B cell (primary cell): Measurements from ENCODE around the gene SRGAP1. TPM values are rescaled to one million over a fixed set of nuclear protein-coding genes. Genes with fewer than 3 reads are reported as not detected.

Experiments
- ATAC-seq: fragments of 200-7000 bp; cut with Tn5 transposase; one replicate; pipeline ENCODE4 v1.10.0; 2021; ENCODE audit warnings: low read depth, mild to moderate bottlenecking, moderate number of reproducible peaks, moderate library complexity
- CTCF ChIA-PET: fragments of 350-600 bp; sonication (Branson Sonifier 250); formaldehyde crosslinking; loops from one replicate; lab custom pipeline; 2021; ENCODE audit warnings: antibody characterized with exemption, inconsistent platforms; lab: Charles Lee
- POLR2A ChIA-PET: fragments of 350-600 bp; sonication (Branson Sonifier 250); formaldehyde crosslinking; loops from one replicate; lab custom pipeline; 2021; ENCODE audit warnings: antibody characterized with exemption; lab: Charles Lee
- DNase-seq: peaks from one replicate; pipeline ENCODE4 v3.0.0; 2013
- H2AFZ ChIP-seq: 2 replicates; pipeline ENCODE4 v1.6.1; 2012; ENCODE audit warnings: mild to moderate bottlenecking, low read depth, low read length; ENCODE audit not compliant: insufficient read depth, poor library complexity, severe bottlenecking
- H3K27ac ChIP-seq, 2 donors: 1 replicate in 1 of 2; 2 replicates in 1 of 2; pipeline ENCODE4 v1.5.1; 2012 to 2013; ENCODE audit warnings: low read length in 2 of 2, mild to moderate bottlenecking in 2 of 2, moderate library complexity in 1 of 2
- H3K27me3 ChIP-seq, 4 experiments: fragments of 200-600 bp in 1 of 4; sonication (generic) in 1 of 4; replicated peaks in 1 of 4; 1 replicate in 2 of 4; 2 replicates in 2 of 4; pipeline versions ENCODE4 v1.6.1 to v1.7.0; 2013 to 2016; ENCODE audit warnings: low read length in 3 of 4, mild to moderate bottlenecking in 2 of 4, mixed read lengths in 1 of 4, moderate library complexity in 1 of 4; ENCODE audit not compliant: insufficient read depth in 4 of 4, control insufficient read depth in 3 of 4; ENCODE audit errors: control extremely low read depth in 1 of 4
- H3K36me3 ChIP-seq, 2 experiments: replicated peaks in 1 of 2; 1 replicate in 1 of 2; 2 replicates in 1 of 2; pipeline versions ENCODE4 v1.6.1 to v1.7.1; 2013; ENCODE audit warnings: low read length in 1 of 2; ENCODE audit not compliant: insufficient read depth in 2 of 2, control insufficient read depth in 1 of 2; ENCODE audit errors: control extremely low read depth in 1 of 2, extremely low read depth in 1 of 2
- H3K4me1 ChIP-seq, 2 donors: fragments of 200-600 bp in 1 of 2; sonication (generic) in 1 of 2; 1 replicate in 1 of 2; 2 replicates in 1 of 2; pipeline versions ENCODE4 v1.5.1 to v1.6.1; 2013 to 2017; ENCODE audit warnings: low read length in 2 of 2; ENCODE audit not compliant: control insufficient read depth in 2 of 2, insufficient read depth in 2 of 2
- H3K4me2 ChIP-seq: replicated peaks from 2 replicates; pipeline ENCODE3; 2012; ENCODE audit warnings: mild to moderate bottlenecking, low read depth, low read length; ENCODE audit not compliant: poor library complexity, severe bottlenecking
- H3K4me3 ChIP-seq, 5 experiments: fragments of 200-600 bp in 1 of 5; sonication (generic) in 1 of 5; 1 replicate in 3 of 5; 2 replicates in 2 of 5; pipeline versions ENCODE4 v1.5.1 to v1.7.0; 2011 to 2016; ENCODE audit warnings: low read length in 4 of 5, mild to moderate bottlenecking in 4 of 5, low read depth in 2 of 5, control low read depth in 1 of 5, moderate library complexity in 1 of 5; ENCODE audit not compliant: insufficient read depth in 1 of 5; ENCODE audit errors: control extremely low read depth in 1 of 5, extremely low read depth in 1 of 5
- H3K79me2 ChIP-seq: fragments of 200-600 bp; sonication (generic); one replicate; pipeline ENCODE4 v1.6.0; 2016; ENCODE audit warnings: low read length; ENCODE audit not compliant: control insufficient read depth, insufficient read depth
- H3K9ac ChIP-seq: fragments of 200-600 bp; sonication (generic); 2 replicates; pipeline ENCODE4 v1.6.1; 2017; ENCODE audit warnings: mild to moderate bottlenecking, low read length, moderate library complexity
- H3K9me3 ChIP-seq, 3 donors: one replicate each; pipeline versions ENCODE4 v1.6.1 to v1.7.1; 2013; ENCODE audit warnings: low read length in 2 of 3; ENCODE audit not compliant: control insufficient read depth in 2 of 3, insufficient read depth in 1 of 3; ENCODE audit errors: control extremely low read depth in 1 of 3
- H4K20me1 ChIP-seq: 2 replicates; pipeline ENCODE4 v1.6.0; 2012; ENCODE audit warnings: mild to moderate bottlenecking, low read length; ENCODE audit not compliant: insufficient read depth, control insufficient read depth, poor library complexity, severe bottlenecking
- H3K27ac Mint-ChIP-seq: one replicate; pipeline ENCODE4 v1.8.0; 2021; ENCODE audit warnings: mixed read lengths
- H3K27me3 Mint-ChIP-seq: one replicate; pipeline ENCODE4 v1.8.0; 2021; ENCODE audit warnings: mixed read lengths
- H3K4me1 Mint-ChIP-seq: one replicate; pipeline ENCODE4 v1.8.0; 2021; ENCODE audit warnings: mixed read lengths
- H3K4me3 Mint-ChIP-seq: one replicate; pipeline ENCODE4 v1.8.0; 2021; ENCODE audit warnings: mixed read lengths
- H3K9me3 Mint-ChIP-seq: one replicate; pipeline ENCODE4 v1.8.0; 2022; ENCODE audit warnings: mixed read lengths; ENCODE audit not compliant: insufficient read depth
- CTCF ChIP-seq: fragments of 200-600 bp; IDR thresholded peaks from one replicate; pipeline ENCODE4 v1.8.0; 2022; ENCODE audit warnings: antibody characterized with exemption, mild to moderate bottlenecking
- EZH2 ChIP-seq: IDR thresholded peaks from 2 replicates; pipeline ENCODE4 v1.6.1; 2012; ENCODE audit warnings: borderline replicate concordance, low read depth, mild to moderate bottlenecking, moderate library complexity, low read length; ENCODE audit not compliant: insufficient read depth, poor library complexity, severe bottlenecking
- WGBS: methylation state at CpG from one replicate; pipeline ENCODE4 v1.1.5; 2013; ENCODE audit warnings: missing lambda C conversion rate; ENCODE audit not compliant: insufficient coverage; 5-methylcytosine and 5-hydroxymethylcytosine counted together
- intact Hi-C: fragments of 100-400 bp; cut with micrococcal nuclease; formaldehyde crosslinking; loops from one replicate; pipeline ENCODE4 v1.10.0; 2022
- polyA plus RNA-seq: library from polyadenylated mRNA; depleted of rRNA; stranded (reverse); fragments of >200 nt; gene quantifications from 2 replicates; pipeline ENCODE4 v1.2.3, GENCODE V29; 2012
- total RNA-seq, 2 donors: library from RNA; stranded (reverse); fragments of 120-200 nt in 1 of 2; gene quantifications; 1 replicate in 1 of 2; 2 replicates in 1 of 2; pipeline versions ENCODE4 v1.2.3 to v1.2.4, GENCODE V29; 2013 to 2022

SRGAP1 gene
- total and polyA plus RNA-seq, 2 donors (not counting 1 experiment from before 2014, with no cell fraction given): under 0.01 to 0.22 TPM

GRCh38 chr12:63927511-63927910 is 83.0 kb downstream of the SRGAP1 start:
- H3K27ac Mint-ChIP-seq: no peak overlapping the region

GRCh38 chr12:63928305-63928704 is 83.8 kb downstream of the SRGAP1 start:
- no peaks in the 10 kb centered on the region for H3K4me1 ChIP-seq
- H3K79me2 ChIP-seq: no peaks in the 10 kb centered on the region
- Mint-ChIP-seq H3K9me3 (no peaks in the 10 kb centered on the region), H3K27ac (no peak overlapping the region), H3K27me3 (peaks cover 5% of the 10 kb centered on the region), H3K4me3 (no peak overlapping the region), H3K4me1 (no peaks in the 10 kb centered on the region)
- H3K9me3 ChIP-seq: no peaks in the 10 kb centered on the region
- no peak for DNase-seq
- no peak overlapping the region for H3K9ac ChIP-seq
- no peaks in the 10 kb centered on the region for H3K27me3 ChIP-seq
- H3K36me3 ChIP-seq: no peaks in the 10 kb centered on the region
- ATAC-seq: no peak
- POLR2A ChIA-PET: no interaction called here
- TF ChIP-seq CTCF: no peak
- TF ChIP-seq EZH2: no peak
- CTCF ChIA-PET: no interaction called here
- intact Hi-C loops: no loop called here
- no peak overlapping the region for H2AFZ ChIP-seq
- H3K27ac ChIP-seq: no peak overlapping the region
- H3K4me3 ChIP-seq: no peak overlapping the region
- H3K4me2 ChIP-seq: no peak overlapping the region
- no CpG with 5 or more reads among the region's 2 CpGs for WGBS
- H4K20me1 ChIP-seq: no peaks in the 10 kb centered on the region

More at GRCh38 chr12:63927511-63927910, 83.0 kb downstream of the SRGAP1 start:
- Histone ChIP-seq H3K27ac (no peak overlapping the region), H3K4me3 (no peak overlapping the region), H3K27me3 (no peaks in the 10 kb centered on the region), H4K20me1 (no peaks in the 10 kb centered on the region), H3K9me3 (no peaks in the 10 kb centered on the region), H3K79me2 (no peaks in the 10 kb centered on the region), H3K9ac (no peak overlapping the region), H3K4me1 (no peaks in the 10 kb centered on the region), H2AFZ (no peak overlapping the region), H3K36me3 (no peaks in the 10 kb centered on the region), H3K4me2 (no peak overlapping the region)
- DNase-seq: no peak
- intact Hi-C loops: no loop called here
- POLR2A ChIA-PET: no interaction called here
- no peaks in the 10 kb centered on the region for H3K9me3 Mint-ChIP-seq
- no CpG with 5 or more reads among the region's 2 CpGs for WGBS
- no peak overlapping the region for H3K4me3 Mint-ChIP-seq
- H3K27me3 Mint-ChIP-seq: peaks cover 5% of the 10 kb centered on the region
- H3K4me1 Mint-ChIP-seq: no peaks in the 10 kb centered on the region
- CTCF ChIA-PET: no interaction called here
- ATAC-seq: no peak
- no peak for TF ChIP-seq EZH2
- no peak for TF ChIP-seq CTCF
